ENCODE data around the gene TCF19.

- TF ChIP-seq CTCF (IDR thresholded peaks at IDR 0.05) (no peak), POLR2AphosphoS5 (IDR thresholded peaks at IDR 0.05) (no peak), EP300 (IDR thresholded peaks at IDR 0.05) (no peak), POLR2A (IDR thresholded peaks at IDR 0.05; ENCODE audit: low read depth) (no peak)
Observed at GRCh38 chr6:31163922-31164321, 5.5 kb downstream of the TCF19 start.

Data from esophagus muscularis mucosa (tissue), 4 donors.